ENCODE data around the gene RSRP1. TPM values are rescaled to one million over a fixed set of nuclear protein-coding genes. Genes with fewer than 3 reads are reported as not detected.

RSRP1 gene
- total and polyA plus RNA-seq, 2 of the 13 experiments (the other 11 are each of a cell fraction or from before 2014, with no cell fraction given), result 43.9 to 52.8 TPM

- H3K27ac ChIP-seq (ENCODE audit: extremely low read length, insufficient read depth, low read length), result peak overlapping the region; percentile 48
- no peaks in the 10 kb centered on the region for H3K9me3 ChIP-seq (ENCODE audit: low read length)
- H3K4me2 ChIP-seq (ENCODE audit: low read depth, low read length), result peak overlapping the region; percentile 56
- in situ Hi-C loops (cut with HindIII; ENCODE audit: extremely low pct_ligation_motif_present, low pct_unique_long_range_greater_than_20kb), result no loop called here
- peak; percentile 61 for DNase-seq (ENCODE audit: low spot score)
- peak; percentile 12 for FAIRE-seq
- no peak; the same call in 2 of the 3 replicates for ATAC-seq
- ChIA-PET POLR2A (interaction anchor here (2.8 kb wide), 1 partner anchor 20 kb away, joined by 12 read pairs; the partner anchor contains the start of gene SYF2), CTCF (ENCODE audit: low intra/inter-chr PET ratio, low total read pairs) (no interaction called here)
- WGBS (ENCODE audit: low lambda C conversion rate), result 10% methylated on average over 5 of the region's 5 CpGs
- BruUV-seq (replicated peaks), result no TSS peak
- no peaks in the 10 kb centered on the region; a peak in 1 of 5 replicates for H3K27me3 ChIP-seq (ENCODE audit: control insufficient read depth in 1 of 2, insufficient read depth in 2 of 2, low read length in 2 of 2)
- H4K20me1 ChIP-seq (ENCODE audit: insufficient read depth, low read length), result no peaks in the 10 kb centered on the region
- peak overlapping the region in 1 of 3 experiments; percentile 0; a peak in 2 of 6 replicates for H3K4me3 ChIP-seq (replicated peaks in 1 of 3; ENCODE audit: insufficient read depth in 1 of 3, low read depth in 2 of 3, low read length in 3 of 3)
- no peak overlapping the region for H3K9ac ChIP-seq (ENCODE audit: insufficient read depth, low read depth, low read length)
- intact Hi-C loops (cut with micrococcal nuclease; ENCODE audit: unreplicated experiment), result no loop called here
- H3K4me1 ChIP-seq (ENCODE audit: insufficient read depth, low read length), result peaks cover 42% of the 10 kb centered on the region
- H3K79me2 ChIP-seq (ENCODE audit: insufficient read depth, low read length), result no peaks in the 10 kb centered on the region
- no peak overlapping the region for H2AFZ ChIP-seq (ENCODE audit: low read length)
- H3K36me3 ChIP-seq (replicated peaks in 1 of 2; ENCODE audit: control insufficient read depth in 1 of 2, insufficient read depth in 2 of 2, low read length in 2 of 2), result no peaks in the 10 kb centered on the region
- TF ChIP-seq MIER3 (CRISPR knock-in tag; IDR thresholded peaks at IDR 0.05; ENCODE audit: borderline replicate concordance) (no peak), ZNF792 (CRISPR knock-in tag; IDR thresholded peaks at IDR 0.05) (0 out of 2 replicates have a peak, but pooled peaks have one; percentile 30), ZNF800 (CRISPR knock-in tag; IDR thresholded peaks at IDR 0.05) (no peak), NFIC (IDR thresholded peaks at IDR 0.05; ENCODE audit: low read length) (peak; percentile 39; the same call in 1 of the 2 replicates), ZNF3 (CRISPR knock-in tag; IDR thresholded peaks at IDR 0.05) (no peak), MAFF (IDR thresholded peaks at IDR 0.05; ENCODE audit: low read depth, low read length) (0 out of 2 replicates have a peak, but pooled peaks have one; percentile 23), CHD4 (IDR thresholded peaks at IDR 0.05; ENCODE audit: borderline replicate concordance, low read length) (no peak), ARHGAP35 (CRISPR knock-in tag; IDR thresholded peaks at IDR 0.05; ENCODE audit: borderline replicate concordance) (no peak), ZNF644 (CRISPR knock-in tag; IDR thresholded peaks at IDR 0.05; ENCODE audit: low read depth) (0 out of 2 replicates have a peak, but pooled peaks have one; percentile 9), ZBTB14 (CRISPR knock-in tag; IDR thresholded peaks at IDR 0.05) (no peak), RARA (CRISPR knock-in tag; IDR thresholded peaks at IDR 0.05) (0 out of 2 replicates have a peak, but pooled peaks have one; percentile 6), ZNF589 (CRISPR knock-in tag; conservative IDR thresholded peaks at IDR 0.05) (no peak), PHF8 (CRISPR knock-in tag; IDR thresholded peaks at IDR 0.05) (no peak), ZNF362 (CRISPR knock-in tag; IDR thresholded peaks at IDR 0.05; ENCODE audit: borderline replicate concordance) (peak; percentile 45; the same call in 1 of the 2 replicates), EP300 (IDR thresholded peaks at IDR 0.05; ENCODE audit: low read depth in 2 of 2, low read length in 2 of 2) (peak in 1 of 2 experiments; percentile 27; a peak in 1 of 4 replicates), EP300 (CRISPR knock-in tag; IDR thresholded peaks at IDR 0.05; ENCODE audit: borderline replicate concordance) (no peak), FOXA3 (CRISPR knock-in tag; IDR thresholded peaks at IDR 0.05) (0 out of 2 replicates have a peak, but pooled peaks have one; percentile 21)
- TF ChIP-seq, protein P1, sequence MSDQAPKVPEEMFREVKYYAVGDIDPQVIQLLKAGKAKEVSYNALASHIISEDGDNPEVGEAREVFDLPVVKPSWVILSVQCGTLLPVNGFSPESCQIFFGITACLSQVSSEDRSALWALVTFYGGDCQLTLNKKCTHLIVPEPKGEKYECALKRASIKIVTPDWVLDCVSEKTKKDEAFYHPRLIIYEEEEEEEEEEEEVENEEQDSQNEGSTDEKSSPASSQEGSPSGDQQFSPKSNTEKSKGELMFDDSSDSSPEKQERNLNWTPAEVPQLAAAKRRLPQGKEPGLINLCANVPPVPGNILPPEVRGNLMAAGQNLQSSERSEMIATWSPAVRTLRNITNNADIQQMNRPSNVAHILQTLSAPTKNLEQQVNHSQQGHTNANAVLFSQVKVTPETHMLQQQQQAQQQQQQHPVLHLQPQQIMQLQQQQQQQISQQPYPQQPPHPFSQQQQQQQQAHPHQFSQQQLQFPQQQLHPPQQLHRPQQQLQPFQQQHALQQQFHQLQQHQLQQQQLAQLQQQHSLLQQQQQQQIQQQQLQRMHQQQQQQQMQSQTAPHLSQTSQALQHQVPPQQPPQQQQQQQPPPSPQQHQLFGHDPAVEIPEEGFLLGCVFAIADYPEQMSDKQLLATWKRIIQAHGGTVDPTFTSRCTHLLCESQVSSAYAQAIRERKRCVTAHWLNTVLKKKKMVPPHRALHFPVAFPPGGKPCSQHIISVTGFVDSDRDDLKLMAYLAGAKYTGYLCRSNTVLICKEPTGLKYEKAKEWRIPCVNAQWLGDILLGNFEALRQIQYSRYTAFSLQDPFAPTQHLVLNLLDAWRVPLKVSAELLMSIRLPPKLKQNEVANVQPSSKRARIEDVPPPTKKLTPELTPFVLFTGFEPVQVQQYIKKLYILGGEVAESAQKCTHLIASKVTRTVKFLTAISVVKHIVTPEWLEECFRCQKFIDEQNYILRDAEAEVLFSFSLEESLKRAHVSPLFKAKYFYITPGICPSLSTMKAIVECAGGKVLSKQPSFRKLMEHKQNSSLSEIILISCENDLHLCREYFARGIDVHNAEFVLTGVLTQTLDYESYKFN (CRISPR knock-in tag; conservative IDR thresholded peaks at IDR 0.05), result peak; percentile 58
These were observed 34.5 kb downstream of the RSRP1 start for GRCh38 chr1:25212725-25213124.
